B cell (primary cell): Measurements from ENCODE around the gene AQP4. TPM values are rescaled to one million over a fixed set of nuclear protein-coding genes. Genes with fewer than 3 reads are reported as not detected.

Experiments
- ATAC-seq: fragments of 200-7000 bp; cut with Tn5 transposase; one replicate; pipeline ENCODE4 v1.10.0; 2021; ENCODE audit warnings: low read depth, mild to moderate bottlenecking, moderate number of reproducible peaks, moderate library complexity
- CTCF ChIA-PET: fragments of 350-600 bp; sonication (Branson Sonifier 250); formaldehyde crosslinking; loops from one replicate; lab custom pipeline; 2021; ENCODE audit warnings: antibody characterized with exemption, inconsistent platforms; lab: Charles Lee
- POLR2A ChIA-PET: fragments of 350-600 bp; sonication (Branson Sonifier 250); formaldehyde crosslinking; loops from one replicate; lab custom pipeline; 2021; ENCODE audit warnings: antibody characterized with exemption; lab: Charles Lee
- DNase-seq: peaks from one replicate; pipeline ENCODE4 v3.0.0; 2013
- H2AFZ ChIP-seq: 2 replicates; pipeline ENCODE4 v1.6.1; 2012; ENCODE audit warnings: mild to moderate bottlenecking, low read depth, low read length; ENCODE audit not compliant: insufficient read depth, poor library complexity, severe bottlenecking
- H3K27ac ChIP-seq, 2 donors: 1 replicate in 1 of 2; 2 replicates in 1 of 2; pipeline ENCODE4 v1.5.1; 2012 to 2013; ENCODE audit warnings: low read length in 2 of 2, mild to moderate bottlenecking in 2 of 2, moderate library complexity in 1 of 2
- H3K27me3 ChIP-seq, 4 experiments: fragments of 200-600 bp in 1 of 4; sonication (generic) in 1 of 4; replicated peaks in 1 of 4; 1 replicate in 2 of 4; 2 replicates in 2 of 4; pipeline versions ENCODE4 v1.6.1 to v1.7.0; 2013 to 2016; ENCODE audit warnings: low read length in 3 of 4, mild to moderate bottlenecking in 2 of 4, mixed read lengths in 1 of 4, moderate library complexity in 1 of 4; ENCODE audit not compliant: insufficient read depth in 4 of 4, control insufficient read depth in 3 of 4; ENCODE audit errors: control extremely low read depth in 1 of 4
- H3K36me3 ChIP-seq, 2 experiments: replicated peaks in 1 of 2; 1 replicate in 1 of 2; 2 replicates in 1 of 2; pipeline versions ENCODE4 v1.6.1 to v1.7.1; 2013; ENCODE audit warnings: low read length in 1 of 2; ENCODE audit not compliant: insufficient read depth in 2 of 2, control insufficient read depth in 1 of 2; ENCODE audit errors: control extremely low read depth in 1 of 2, extremely low read depth in 1 of 2
- H3K4me1 ChIP-seq, 2 donors: fragments of 200-600 bp in 1 of 2; sonication (generic) in 1 of 2; 1 replicate in 1 of 2; 2 replicates in 1 of 2; pipeline versions ENCODE4 v1.5.1 to v1.6.1; 2013 to 2017; ENCODE audit warnings: low read length in 2 of 2; ENCODE audit not compliant: control insufficient read depth in 2 of 2, insufficient read depth in 2 of 2
- H3K4me2 ChIP-seq: replicated peaks from 2 replicates; pipeline ENCODE3; 2012; ENCODE audit warnings: mild to moderate bottlenecking, low read depth, low read length; ENCODE audit not compliant: poor library complexity, severe bottlenecking
- H3K4me3 ChIP-seq, 5 experiments: fragments of 200-600 bp in 1 of 5; sonication (generic) in 1 of 5; 1 replicate in 3 of 5; 2 replicates in 2 of 5; pipeline versions ENCODE4 v1.5.1 to v1.7.0; 2011 to 2016; ENCODE audit warnings: low read length in 4 of 5, mild to moderate bottlenecking in 4 of 5, low read depth in 2 of 5, control low read depth in 1 of 5, moderate library complexity in 1 of 5; ENCODE audit not compliant: insufficient read depth in 1 of 5; ENCODE audit errors: control extremely low read depth in 1 of 5, extremely low read depth in 1 of 5
- H3K79me2 ChIP-seq: fragments of 200-600 bp; sonication (generic); one replicate; pipeline ENCODE4 v1.6.0; 2016; ENCODE audit warnings: low read length; ENCODE audit not compliant: control insufficient read depth, insufficient read depth
- H3K9ac ChIP-seq: fragments of 200-600 bp; sonication (generic); 2 replicates; pipeline ENCODE4 v1.6.1; 2017; ENCODE audit warnings: mild to moderate bottlenecking, low read length, moderate library complexity
- H3K9me3 ChIP-seq, 3 donors: one replicate each; pipeline versions ENCODE4 v1.6.1 to v1.7.1; 2013; ENCODE audit warnings: low read length in 2 of 3; ENCODE audit not compliant: control insufficient read depth in 2 of 3, insufficient read depth in 1 of 3; ENCODE audit errors: control extremely low read depth in 1 of 3
- H4K20me1 ChIP-seq: 2 replicates; pipeline ENCODE4 v1.6.0; 2012; ENCODE audit warnings: mild to moderate bottlenecking, low read length; ENCODE audit not compliant: insufficient read depth, control insufficient read depth, poor library complexity, severe bottlenecking
- H3K27ac Mint-ChIP-seq: one replicate; pipeline ENCODE4 v1.8.0; 2021; ENCODE audit warnings: mixed read lengths
- H3K27me3 Mint-ChIP-seq: one replicate; pipeline ENCODE4 v1.8.0; 2021; ENCODE audit warnings: mixed read lengths
- H3K4me1 Mint-ChIP-seq: one replicate; pipeline ENCODE4 v1.8.0; 2021; ENCODE audit warnings: mixed read lengths
- H3K4me3 Mint-ChIP-seq: one replicate; pipeline ENCODE4 v1.8.0; 2021; ENCODE audit warnings: mixed read lengths
- H3K9me3 Mint-ChIP-seq: one replicate; pipeline ENCODE4 v1.8.0; 2022; ENCODE audit warnings: mixed read lengths; ENCODE audit not compliant: insufficient read depth
- CTCF ChIP-seq: fragments of 200-600 bp; IDR thresholded peaks from one replicate; pipeline ENCODE4 v1.8.0; 2022; ENCODE audit warnings: antibody characterized with exemption, mild to moderate bottlenecking
- EZH2 ChIP-seq: IDR thresholded peaks from 2 replicates; pipeline ENCODE4 v1.6.1; 2012; ENCODE audit warnings: borderline replicate concordance, low read depth, mild to moderate bottlenecking, moderate library complexity, low read length; ENCODE audit not compliant: insufficient read depth, poor library complexity, severe bottlenecking
- WGBS: methylation state at CpG from one replicate; pipeline ENCODE4 v1.1.5; 2013; ENCODE audit warnings: missing lambda C conversion rate; ENCODE audit not compliant: insufficient coverage; 5-methylcytosine and 5-hydroxymethylcytosine counted together
- intact Hi-C: fragments of 100-400 bp; cut with micrococcal nuclease; formaldehyde crosslinking; loops from one replicate; pipeline ENCODE4 v1.10.0; 2022
- polyA plus RNA-seq: library from polyadenylated mRNA; depleted of rRNA; stranded (reverse); fragments of >200 nt; gene quantifications from 2 replicates; pipeline ENCODE4 v1.2.3, GENCODE V29; 2012
- total RNA-seq, 2 donors: library from RNA; stranded (reverse); fragments of 120-200 nt in 1 of 2; gene quantifications; 1 replicate in 1 of 2; 2 replicates in 1 of 2; pipeline versions ENCODE4 v1.2.3 to v1.2.4, GENCODE V29; 2013 to 2022

The AQP4 gene
- total and polyA plus RNA-seq, 2 donors (not counting 1 experiment from before 2014, with no cell fraction given) = not detected

GRCh38 chr18:26864658-26865057, 849 bp downstream of the AQP4 start:
- ATAC-seq (no peak), DNase-seq (no peak)
- no peaks in the 10 kb centered on the region for H3K4me1 ChIP-seq
- 59% methylated on average over 7 of the region's 7 CpGs for WGBS
- Mint-ChIP-seq H3K4me3 (no peak overlapping the region), H3K27me3 (peaks cover 37% of the 10 kb centered on the region), H3K27ac (no peak overlapping the region), H3K4me1 (peaks cover 1% of the 10 kb centered on the region), H3K9me3 (no peaks in the 10 kb centered on the region)
- H2AFZ ChIP-seq = no peak overlapping the region
- no peak overlapping the region for H3K4me2 ChIP-seq
- no peaks in the 10 kb centered on the region for H3K27me3 ChIP-seq
- H3K79me2 ChIP-seq = no peaks in the 10 kb centered on the region
- H3K4me3 ChIP-seq = no peak overlapping the region
- ChIA-PET POLR2A (no interaction called here), CTCF (no interaction called here)
- no peaks in the 10 kb centered on the region for H3K9me3 ChIP-seq
- no peaks in the 10 kb centered on the region for H3K36me3 ChIP-seq
- no peak overlapping the region for H3K27ac ChIP-seq
- no peak overlapping the region for H3K9ac ChIP-seq
- no peaks in the 10 kb centered on the region for H4K20me1 ChIP-seq
- no peak for TF ChIP-seq EZH2
- TF ChIP-seq CTCF = no peak
- intact Hi-C loops = no loop called here

DNA sequence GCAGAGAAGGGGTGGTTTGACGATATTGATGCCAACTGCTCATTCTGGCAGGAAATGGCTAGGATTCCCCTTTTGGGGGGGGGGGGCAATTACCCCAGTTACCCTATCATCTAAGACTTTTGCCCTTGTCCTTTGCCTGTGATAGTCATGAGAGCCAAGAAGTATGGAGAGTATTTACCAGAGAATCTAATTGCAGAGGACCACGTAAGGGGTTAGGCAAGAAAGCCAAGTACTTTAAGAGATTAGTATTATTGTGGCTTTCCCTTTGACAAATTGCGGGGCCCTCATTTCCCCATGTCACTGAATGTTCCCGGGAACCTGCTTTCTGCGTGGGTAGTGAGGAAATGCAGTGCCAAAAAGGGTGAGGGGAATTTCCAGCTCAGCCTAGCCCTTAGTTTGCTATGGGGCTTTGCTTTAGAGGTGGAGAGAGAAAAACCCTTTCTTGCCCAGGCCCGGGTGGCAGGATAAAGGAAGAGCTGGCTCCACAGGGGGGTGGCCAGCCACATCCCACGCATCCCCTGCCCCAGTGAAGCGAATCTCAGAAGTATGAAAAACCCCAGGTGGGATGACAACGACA, 1.5 kb downstream of the AQP4 start:
- Histone ChIP-seq H3K4me3 (no peak overlapping the region), H3K9ac (no peak overlapping the region), H3K36me3 (no peaks in the 10 kb centered on the region), H3K79me2 (no peaks in the 10 kb centered on the region), H2AFZ (no peak overlapping the region), H3K4me1 (no peaks in the 10 kb centered on the region), H3K4me2 (no peak overlapping the region), H3K27me3 (no peaks in the 10 kb centered on the region), H4K20me1 (no peaks in the 10 kb centered on the region), H3K27ac (no peak overlapping the region), H3K9me3 (no peaks in the 10 kb centered on the region)
- Mint-ChIP-seq H3K9me3 (no peaks in the 10 kb centered on the region), H3K4me1 (peaks cover 1% of the 10 kb centered on the region), H3K27ac (no peak overlapping the region), H3K27me3 (peaks cover 37% of the 10 kb centered on the region), H3K4me3 (no peak overlapping the region)
- POLR2A ChIA-PET = no interaction called here
- WGBS = 7% methylated on average over 5 of the region's 9 CpGs
- no peak for DNase-seq
- no peak for ATAC-seq
- CTCF ChIA-PET = no interaction called here
- TF ChIP-seq EZH2 = no peak
- TF ChIP-seq CTCF = no peak
- intact Hi-C loops = no loop called here
